Prostate gland (tissue), 2 donors: ENCODE data around the gene NEGR1.

Source experiments
- CTCF ChIP-seq, 4 experiments: fragments of 200-600 bp in 2 of 4; fragments of 450-650 bp in 2 of 4; sonication (generic) in 2 of 4; IDR thresholded peaks; 1 replicate in 3 of 4; 2 replicates in 1 of 4; pipeline ENCODE4 v1.5.1; 2016 to 2019; ENCODE audit warnings: antibody characterized with exemption in 4 of 4, mild to moderate bottlenecking in 2 of 4, moderate library complexity in 2 of 4
- POLR2A ChIP-seq: fragments of 450-650 bp; IDR thresholded peaks from one replicate; pipeline ENCODE4 v1.6.1; 2016; ENCODE audit warnings: antibody characterized with exemption, mild to moderate bottlenecking
- POLR2AphosphoS5 ChIP-seq: sonication (generic); formaldehyde crosslinking; IDR thresholded peaks from one replicate; pipeline ENCODE4 v1.6.1; 2017; ENCODE audit warnings: antibody characterized with exemption

GRCh38 chr1:72000809-72001208 is 281.5 kb downstream of the NEGR1 start:
- TF ChIP-seq CTCF (IDR thresholded peaks at IDR 0.05) (no peak), POLR2AphosphoS5 (no peak), POLR2A (no peak)
